Activated CD4-positive, alpha-beta T cell treated with anti-CD3 and anti-CD28 coated beads, Interleukin-2, amount 10 ng/mL, durations not matched to agents 24 days and 14 days (primary cell): ENCODE results near the gene NOTCH3. TPM values are rescaled to one million over a fixed set of nuclear protein-coding genes. Genes with fewer than 3 reads are reported as not detected.

Experiments
- DNase-seq: peaks from one replicate; pipeline ENCODE4 v3.0.0; 2022
- H3K27ac Mint-ChIP-seq: one replicate; pipeline ENCODE4 v1.8.0; 2022; ENCODE audit warnings: mild to moderate bottlenecking, mixed read lengths
- H3K27me3 Mint-ChIP-seq: one replicate; pipeline ENCODE4 v1.8.0; 2022; ENCODE audit warnings: mixed read lengths
- H3K36me3 Mint-ChIP-seq: one replicate; pipeline ENCODE4 v1.8.0; 2022; ENCODE audit warnings: low read depth, mild to moderate bottlenecking, mixed read lengths
- H3K4me1 Mint-ChIP-seq: one replicate; pipeline ENCODE4 v1.8.0; 2021; ENCODE audit warnings: mixed read lengths
- H3K4me3 Mint-ChIP-seq: one replicate; pipeline ENCODE4 v1.8.0; 2022; ENCODE audit warnings: mild to moderate bottlenecking, moderate library complexity, mixed read lengths
- H3K9me3 Mint-ChIP-seq: one replicate; pipeline ENCODE4 v1.8.0; 2021; ENCODE audit warnings: mixed read lengths
- intact Hi-C: fragments of 100-400 bp; cut with micrococcal nuclease; formaldehyde crosslinking; loops from one replicate; pipeline ENCODE4 v1.15.1; 2023
- total RNA-seq: library from RNA; stranded (reverse); gene quantifications from 2 replicates; pipeline ENCODE4 v1.2.3, GENCODE V29; 2022

Gene NOTCH3
- total RNA-seq, 1 donor from 2014 or later = not detected

GRCh38 chr19:15241259-15241910 lies 40.6 kb upstream of the NOTCH3 start:
- no peak overlapping the region for H3K27ac Mint-ChIP-seq
- H3K36me3 Mint-ChIP-seq = peaks cover 48% of the 10 kb centered on the region
- H3K4me3 Mint-ChIP-seq = no peak overlapping the region

GRCh38 chr19:15240515-15240914 lies 39.7 kb upstream of the NOTCH3 start:
- Mint-ChIP-seq H3K27me3 (no peaks in the 10 kb centered on the region), H3K9me3 (no peaks in the 10 kb centered on the region), H3K4me3 (no peak overlapping the region), H3K36me3 (peaks cover 50% of the 10 kb centered on the region), H3K27ac (no peak overlapping the region), H3K4me1 (no peaks in the 10 kb centered on the region)
- DNase-seq = no peak
- intact Hi-C loops = no loop called here

More at GRCh38 chr19:15241259-15241910, 40.6 kb upstream of the NOTCH3 start:
- Mint-ChIP-seq H3K9me3 (no peaks in the 10 kb centered on the region), H3K27me3 (no peaks in the 10 kb centered on the region), H3K4me1 (no peaks in the 10 kb centered on the region)
- intact Hi-C loops = no loop called here
- no peak for DNase-seq

- Mint-ChIP-seq H3K9me3 (no peaks in the 10 kb centered on the region), H3K27ac (no peak overlapping the region), H3K27me3 (peaks cover 2% of the 10 kb centered on the region), H3K36me3 (peaks cover 45% of the 10 kb centered on the region), H3K4me1 (no peaks in the 10 kb centered on the region), H3K4me3 (no peak overlapping the region)
- DNase-seq = no peak
- intact Hi-C loops = loop anchor here (10.0 kb wide), 1 partner anchor 65 kb away; no protein-coding TSS in a partner anchor
These were observed 38.6 kb upstream of the NOTCH3 start for GRCh38 chr19:15239337-15239949.

- intact Hi-C loops = loop anchor here (10.0 kb wide), 1 partner anchor 64 kb away; no protein-coding TSS in a partner anchor
- H3K36me3 Mint-ChIP-seq = peaks cover 44% of the 10 kb centered on the region
- H3K4me1 Mint-ChIP-seq = peaks cover 2% of the 10 kb centered on the region
- no peaks in the 10 kb centered on the region for H3K9me3 Mint-ChIP-seq
- no peak overlapping the region for H3K27ac Mint-ChIP-seq
- peaks cover 6% of the 10 kb centered on the region for H3K27me3 Mint-ChIP-seq
- no peak overlapping the region for H3K4me3 Mint-ChIP-seq
- DNase-seq = no peak
These were observed 37.9 kb upstream of the NOTCH3 start for GRCh38 chr19:15238639-15239155.

GRCh38 chr19:15237759-15238638 lies 37.2 kb upstream of the NOTCH3 start:
- H3K9me3 Mint-ChIP-seq = no peaks in the 10 kb centered on the region
- peaks cover 2% of the 10 kb centered on the region for H3K4me1 Mint-ChIP-seq
- H3K36me3 Mint-ChIP-seq = peaks cover 40% of the 10 kb centered on the region
- H3K27ac Mint-ChIP-seq = no peak overlapping the region
- H3K4me3 Mint-ChIP-seq = no peak overlapping the region
- intact Hi-C loops = loop anchor here (10.0 kb wide), 1 partner anchor 63 kb away; no protein-coding TSS in a partner anchor
- no peak for DNase-seq
- H3K27me3 Mint-ChIP-seq = peaks cover 6% of the 10 kb centered on the region

GRCh38 chr19:15236886-15237285 lies 36.1 kb upstream of the NOTCH3 start:
- H3K9me3 Mint-ChIP-seq = no peaks in the 10 kb centered on the region
- no peak overlapping the region for H3K27ac Mint-ChIP-seq
- intact Hi-C loops = loop anchor here (10.0 kb wide), 1 partner anchor 62 kb away; no protein-coding TSS in a partner anchor
- peaks cover 39% of the 10 kb centered on the region for H3K36me3 Mint-ChIP-seq
- H3K4me3 Mint-ChIP-seq = no peak overlapping the region
- H3K4me1 Mint-ChIP-seq = peaks cover 5% of the 10 kb centered on the region
- peaks cover 14% of the 10 kb centered on the region for H3K27me3 Mint-ChIP-seq
- DNase-seq = no peak

GRCh38 chr19:15235781-15236180 lies 35.0 kb upstream of the NOTCH3 start:
- H3K9me3 Mint-ChIP-seq = no peaks in the 10 kb centered on the region
- peaks cover 5% of the 10 kb centered on the region for H3K4me1 Mint-ChIP-seq
- no peak overlapping the region for H3K4me3 Mint-ChIP-seq
- H3K27me3 Mint-ChIP-seq = peaks cover 23% of the 10 kb centered on the region
- H3K36me3 Mint-ChIP-seq = peaks cover 39% of the 10 kb centered on the region
- no peak overlapping the region for H3K27ac Mint-ChIP-seq
- intact Hi-C loops = loop anchor here (10.0 kb wide), 1 partner anchor 61 kb away; no protein-coding TSS in a partner anchor
- no peak for DNase-seq

GRCh38 chr19:15234431-15235130 lies 33.8 kb upstream of the NOTCH3 start:
- Mint-ChIP-seq H3K4me1 (peaks cover 5% of the 10 kb centered on the region), H3K36me3 (peaks cover 34% of the 10 kb centered on the region), H3K4me3 (no peak overlapping the region), H3K27ac (no peak overlapping the region), H3K27me3 (peaks cover 28% of the 10 kb centered on the region), H3K9me3 (no peaks in the 10 kb centered on the region)
- intact Hi-C loops = loop anchor here (10.0 kb wide), 1 partner anchor 60 kb away; no protein-coding TSS in a partner anchor
- DNase-seq = no peak

GRCh38 chr19:15231271-15231670 lies 30.5 kb upstream of the NOTCH3 start:
- Mint-ChIP-seq H3K27me3 (peaks cover 30% of the 10 kb centered on the region), H3K27ac (no peak overlapping the region), H3K4me3 (no peak overlapping the region), H3K9me3 (no peaks in the 10 kb centered on the region), H3K4me1 (peaks cover 5% of the 10 kb centered on the region), H3K36me3 (peaks cover 16% of the 10 kb centered on the region)
- intact Hi-C loops = loop anchor here (10.0 kb wide), 1 partner anchor 56 kb away; no protein-coding TSS in a partner anchor
- DNase-seq = no peak

- Mint-ChIP-seq H3K36me3 (peaks cover 1% of the 10 kb centered on the region), H3K4me3 (no peak overlapping the region), H3K27me3 (peaks cover 37% of the 10 kb centered on the region), H3K9me3 (no peaks in the 10 kb centered on the region), H3K4me1 (peaks cover 13% of the 10 kb centered on the region), H3K27ac (no peak overlapping the region)
- intact Hi-C loops = no loop called here
- DNase-seq = no peak
These were observed 26.5 kb upstream of the NOTCH3 start for GRCh38 chr19:15227261-15227660.

- Mint-ChIP-seq H3K36me3 (no peaks in the 10 kb centered on the region), H3K27ac (no peak overlapping the region), H3K27me3 (peaks cover 30% of the 10 kb centered on the region), H3K4me3 (no peak overlapping the region), H3K4me1 (peaks cover 11% of the 10 kb centered on the region), H3K9me3 (no peaks in the 10 kb centered on the region)
- intact Hi-C loops = no loop called here
- no peak for DNase-seq
These were observed 25.0 kb upstream of the NOTCH3 start for GRCh38 chr19:15225760-15226159.

GRCh38 chr19:15223649-15224361 lies 23.0 kb upstream of the NOTCH3 start:
- peaks cover 11% of the 10 kb centered on the region for H3K4me1 Mint-ChIP-seq
- no peaks in the 10 kb centered on the region for H3K36me3 Mint-ChIP-seq
- H3K27me3 Mint-ChIP-seq = peaks cover 26% of the 10 kb centered on the region
- peak; percentile 58 for DNase-seq
- H3K9me3 Mint-ChIP-seq = no peaks in the 10 kb centered on the region
- peak overlapping the region; percentile 65 for H3K27ac Mint-ChIP-seq
- H3K4me3 Mint-ChIP-seq = peak overlapping the region; percentile 83
- intact Hi-C loops = no loop called here
